ENCODE measurements around the gene TRAF5. TPM values are rescaled to one million over a fixed set of nuclear protein-coding genes. Genes with fewer than 3 reads are reported as not detected.
A peak's percentile ranks its signal among the peaks of the same experiment; 100 is the strongest.

Gene TRAF5
- total and polyA plus RNA-seq, 2 donors from 2014 or later: 4.8 to 22.1 TPM

DNA sequence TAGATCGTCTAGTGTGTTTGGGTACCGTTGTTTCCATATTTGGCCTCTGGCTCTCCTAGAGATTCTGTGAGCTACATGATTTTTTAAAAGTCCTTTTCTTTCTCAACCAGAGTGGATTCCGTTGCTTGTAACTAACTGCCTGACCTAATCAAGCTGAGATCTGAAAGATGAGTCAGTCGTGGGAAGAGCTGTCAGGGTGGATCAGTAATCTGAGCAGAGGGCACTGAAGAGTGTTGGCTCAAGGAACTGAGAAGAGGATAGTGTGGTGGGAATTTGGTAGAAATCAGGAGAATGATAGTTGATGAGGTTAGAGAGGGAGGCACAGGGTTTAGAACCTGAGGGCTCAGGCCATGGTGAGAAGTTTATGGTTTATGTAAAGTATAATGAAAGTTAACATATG lies 52.2 kb downstream of the TRAF5 start:
- H3K9ac ChIP-seq (ENCODE audit: low read length in 3 of 3): no peak overlapping the region
- H3K9me3 ChIP-seq (ENCODE audit: control insufficient read depth in 2 of 3, insufficient read depth in 1 of 3, low read length in 3 of 3): no peaks in the 10 kb centered on the region
- no peaks in the 10 kb centered on the region for H3K27me3 ChIP-seq (ENCODE audit: control insufficient read depth, insufficient read depth, low read length)
- DNase-seq (peak in 1 of 5 donors; percentile 29), FAIRE-seq (no peak)
- TF ChIP-seq CTCF (IDR thresholded peaks at IDR 0.05; ENCODE audit: borderline replicate concordance, extremely low read depth, insufficient read depth): no peak
- H3K36me3 ChIP-seq (ENCODE audit: control insufficient read depth in 2 of 3, insufficient read depth in 3 of 3, low read length in 3 of 3): no peaks in the 10 kb centered on the region
- no peak overlapping the region for H3K27ac ChIP-seq (ENCODE audit: low read depth in 2 of 2, low read length in 2 of 2)
- intact Hi-C loops (cut with DNase I): no loop called here
- H3K4me3 ChIP-seq (ENCODE audit: low read length in 3 of 3): no peak overlapping the region
- peaks cover 0 to 4% (median 2%) of the 10 kb centered on the region in 3 donors for H3K4me1 ChIP-seq (ENCODE audit: control insufficient read depth in 2 of 3, insufficient read depth in 2 of 3, low read depth in 1 of 3, low read length in 3 of 3)

- DNase-seq: no peak
- H3K9me3 ChIP-seq (ENCODE audit: control insufficient read depth in 2 of 3, insufficient read depth in 1 of 3, low read length in 3 of 3): no peaks in the 10 kb centered on the region
- no peak overlapping the region for H3K27ac ChIP-seq (ENCODE audit: low read depth in 2 of 2, low read length in 2 of 2)
- H3K4me3 ChIP-seq (ENCODE audit: low read length in 3 of 3): no peak overlapping the region
- peaks cover 0 to 4% (median 2%) of the 10 kb centered on the region in 3 donors for H3K4me1 ChIP-seq (ENCODE audit: control insufficient read depth in 2 of 3, insufficient read depth in 2 of 3, low read depth in 1 of 3, low read length in 3 of 3)
- no peak for FAIRE-seq
- no peak overlapping the region for H3K9ac ChIP-seq (ENCODE audit: low read length in 3 of 3)
- H3K36me3 ChIP-seq (ENCODE audit: control insufficient read depth in 2 of 3, insufficient read depth in 3 of 3, low read length in 3 of 3): no peaks in the 10 kb centered on the region
- no peak for TF ChIP-seq CTCF (IDR thresholded peaks at IDR 0.05; ENCODE audit: borderline replicate concordance, extremely low read depth, insufficient read depth)
- intact Hi-C loops (cut with DNase I): no loop called here
- H3K27me3 ChIP-seq (ENCODE audit: control insufficient read depth, insufficient read depth, low read length): no peaks in the 10 kb centered on the region
These were observed 52.8 kb downstream of the TRAF5 start for GRCh38 chr1:211379446-211379845.

GRCh38 chr1:211381481-211382181 lies 55.0 kb downstream of the TRAF5 start:
- Histone ChIP-seq H3K4me3 (ENCODE audit: low read length in 3 of 3) (peak overlapping the region; percentile 82 to 98 (median 88)), H3K27ac (ENCODE audit: low read depth in 2 of 2, low read length in 2 of 2) (no peak overlapping the region), H3K36me3 (ENCODE audit: control insufficient read depth in 2 of 3, insufficient read depth in 3 of 3, low read length in 3 of 3) (no peaks in the 10 kb centered on the region), H3K4me1 (ENCODE audit: control insufficient read depth in 2 of 3, insufficient read depth in 2 of 3, low read depth in 1 of 3, low read length in 3 of 3) (peaks cover 0 to 4% (median 0%) of the 10 kb centered on the region in 3 donors), H3K27me3 (ENCODE audit: control insufficient read depth, insufficient read depth, low read length) (no peaks in the 10 kb centered on the region), H3K9ac (ENCODE audit: low read length in 3 of 3) (peak overlapping the region in 1 of 3 donors; percentile 74), H3K9me3 (ENCODE audit: control insufficient read depth in 2 of 3, insufficient read depth in 1 of 3, low read length in 3 of 3) (no peaks in the 10 kb centered on the region)
- DNase-seq (peak in 1 of 5 donors; percentile 14), FAIRE-seq (no peak)
- intact Hi-C loops (cut with DNase I): no loop called here
- no peak for TF ChIP-seq CTCF (IDR thresholded peaks at IDR 0.05; ENCODE audit: borderline replicate concordance, extremely low read depth, insufficient read depth)

Data from kidney (tissue), 14 donors.